Epithelial cell of proximal tubule (primary cell): ENCODE data around the gene LONP2. TPM values are rescaled to one million over a fixed set of nuclear protein-coding genes. Genes with fewer than 3 reads are reported as not detected.

Source experiments
- DNase-seq: peaks from one replicate; pipeline ENCODE4 v3.0.0-alpha.2; 2011; ENCODE audit warnings: low read depth
- H3K4me3 ChIP-seq: 2 replicates; pipeline ENCODE4 v1.5.1; 2011; ENCODE audit warnings: low read depth, mild to moderate bottlenecking, low read length
- total RNA-seq: library from RNA; depleted of rRNA; stranded (reverse); fragments of >200 nt; gene quantifications from 2 replicates; pipeline ENCODE4 v1.2.3, GENCODE V29; 2015
- TF ChIP-seq, protein P1 (sequence below): conservative IDR thresholded peaks from 2 replicates; pipeline ENCODE4 v1.5.1; 2012; ENCODE audit warnings: low read depth, mild to moderate bottlenecking, low read length

The LONP2 gene
- total RNA-seq, 1 donor from 2014 or later: 23.7 TPM

DNA sequence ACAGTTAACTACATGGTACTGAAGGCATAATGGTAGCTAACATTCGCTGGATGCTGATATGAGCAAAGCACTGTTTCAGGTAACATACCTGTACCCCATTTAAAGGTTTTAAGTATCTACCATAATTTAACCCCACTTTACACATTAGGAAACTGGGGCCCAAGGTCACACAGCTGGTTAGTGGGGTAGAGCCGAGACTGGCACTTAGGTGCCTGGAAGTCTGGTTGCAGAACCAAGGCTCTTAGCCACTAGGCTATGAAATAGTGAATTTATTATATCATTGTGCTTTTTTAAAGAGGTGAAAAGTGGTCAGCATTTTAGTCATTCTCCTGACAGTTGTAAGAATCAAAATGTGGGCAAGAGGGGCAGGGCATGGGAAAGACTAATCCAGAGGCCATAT lies 115.9 kb downstream of the LONP2 start:
- DNase-seq: no peak
- TF ChIP-seq, protein P1, sequence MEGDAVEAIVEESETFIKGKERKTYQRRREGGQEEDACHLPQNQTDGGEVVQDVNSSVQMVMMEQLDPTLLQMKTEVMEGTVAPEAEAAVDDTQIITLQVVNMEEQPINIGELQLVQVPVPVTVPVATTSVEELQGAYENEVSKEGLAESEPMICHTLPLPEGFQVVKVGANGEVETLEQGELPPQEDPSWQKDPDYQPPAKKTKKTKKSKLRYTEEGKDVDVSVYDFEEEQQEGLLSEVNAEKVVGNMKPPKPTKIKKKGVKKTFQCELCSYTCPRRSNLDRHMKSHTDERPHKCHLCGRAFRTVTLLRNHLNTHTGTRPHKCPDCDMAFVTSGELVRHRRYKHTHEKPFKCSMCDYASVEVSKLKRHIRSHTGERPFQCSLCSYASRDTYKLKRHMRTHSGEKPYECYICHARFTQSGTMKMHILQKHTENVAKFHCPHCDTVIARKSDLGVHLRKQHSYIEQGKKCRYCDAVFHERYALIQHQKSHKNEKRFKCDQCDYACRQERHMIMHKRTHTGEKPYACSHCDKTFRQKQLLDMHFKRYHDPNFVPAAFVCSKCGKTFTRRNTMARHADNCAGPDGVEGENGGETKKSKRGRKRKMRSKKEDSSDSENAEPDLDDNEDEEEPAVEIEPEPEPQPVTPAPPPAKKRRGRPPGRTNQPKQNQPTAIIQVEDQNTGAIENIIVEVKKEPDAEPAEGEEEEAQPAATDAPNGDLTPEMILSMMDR: no peak
- no peak overlapping the region for H3K4me3 ChIP-seq

DNA sequence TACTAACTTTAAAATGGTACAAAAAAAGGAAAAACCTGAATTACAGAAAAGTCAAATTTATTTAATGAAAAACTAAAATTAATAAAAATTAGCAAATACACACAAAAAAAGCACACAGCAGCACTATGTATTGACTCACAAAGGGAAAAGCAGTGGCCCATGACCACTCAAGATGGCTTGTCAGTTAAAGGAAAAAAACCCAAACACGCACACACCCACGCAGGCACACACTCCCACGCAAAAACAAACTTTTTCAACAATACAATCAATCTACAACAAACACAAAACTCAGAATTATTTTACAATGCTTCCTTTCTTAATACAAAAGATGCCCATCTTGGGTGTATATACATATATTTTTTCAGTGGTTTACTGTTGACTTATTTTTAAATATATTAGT lies 116.9 kb downstream of the LONP2 start:
- DNase-seq: no peak
- H3K4me3 ChIP-seq: no peak overlapping the region
- TF ChIP-seq, protein P1: no peak

DNA sequence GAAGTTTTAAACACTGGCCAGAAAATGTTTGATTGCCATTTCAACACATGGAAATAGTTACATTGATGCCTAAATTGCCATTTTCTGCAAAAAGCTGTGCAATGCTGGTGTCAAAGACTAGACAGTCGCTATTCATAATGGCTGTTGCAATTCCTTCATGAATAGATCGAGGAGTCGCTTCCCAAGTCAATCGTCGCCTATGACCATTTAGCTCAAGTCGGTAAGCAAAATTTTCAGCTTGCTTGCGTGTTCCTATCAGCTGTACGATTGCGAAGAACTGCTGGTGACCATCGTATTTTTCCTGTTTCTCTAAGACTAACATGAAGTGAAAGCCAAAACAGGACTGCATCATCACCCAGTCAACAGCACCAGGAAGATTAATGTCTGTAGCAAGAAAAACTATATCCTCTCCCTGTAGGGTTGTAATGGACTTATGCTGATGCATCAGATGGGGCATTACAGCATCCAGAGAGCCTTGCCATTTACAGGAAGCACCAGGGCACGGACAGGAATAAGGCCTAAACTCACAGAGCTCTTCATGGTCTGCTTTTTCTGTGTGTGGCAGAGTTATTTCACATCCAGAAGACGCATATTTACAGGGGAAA lies 117.5 kb downstream of the LONP2 start:
- H3K4me3 ChIP-seq: no peak overlapping the region
- no peak for DNase-seq
- TF ChIP-seq, protein P1: no peak

DNA sequence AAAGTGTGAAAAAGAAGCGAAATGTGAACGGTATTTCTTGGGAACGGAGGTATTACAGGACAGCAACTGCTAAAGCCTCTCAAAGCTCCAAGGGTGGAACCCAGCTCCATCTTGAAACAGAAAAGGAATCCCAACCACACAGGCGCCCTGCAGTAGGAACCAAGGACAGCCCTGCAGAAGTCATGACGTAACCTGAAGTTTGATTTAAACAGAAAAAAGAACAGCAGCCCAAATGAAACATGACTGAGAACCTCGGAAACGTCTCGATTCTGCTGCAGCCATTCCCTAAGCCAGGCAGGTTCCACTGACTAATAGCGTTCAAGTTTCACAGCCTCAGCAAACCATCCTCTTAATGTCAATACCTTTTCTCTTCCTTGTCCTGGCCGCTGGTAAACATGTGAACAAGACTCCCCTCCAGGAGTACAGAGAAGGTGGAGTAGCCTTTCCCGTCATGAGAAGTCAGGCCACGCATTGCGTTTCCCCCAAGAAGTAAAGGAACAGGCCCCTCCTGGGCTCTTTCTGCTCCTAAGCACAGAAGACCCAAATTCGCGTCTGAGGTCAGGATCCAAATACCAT lies 121.0 kb downstream of the LONP2 start:
- no peak for DNase-seq
- H3K4me3 ChIP-seq: peak overlapping the region; percentile 59
- TF ChIP-seq, protein P1: no peak

GRCh38 chr16:48365601-48366164 lies 121.6 kb downstream of the LONP2 start:
- peak overlapping the region; percentile 59 for H3K4me3 ChIP-seq
- TF ChIP-seq, protein P1: peak; percentile 17
- DNase-seq: no peak

DNA sequence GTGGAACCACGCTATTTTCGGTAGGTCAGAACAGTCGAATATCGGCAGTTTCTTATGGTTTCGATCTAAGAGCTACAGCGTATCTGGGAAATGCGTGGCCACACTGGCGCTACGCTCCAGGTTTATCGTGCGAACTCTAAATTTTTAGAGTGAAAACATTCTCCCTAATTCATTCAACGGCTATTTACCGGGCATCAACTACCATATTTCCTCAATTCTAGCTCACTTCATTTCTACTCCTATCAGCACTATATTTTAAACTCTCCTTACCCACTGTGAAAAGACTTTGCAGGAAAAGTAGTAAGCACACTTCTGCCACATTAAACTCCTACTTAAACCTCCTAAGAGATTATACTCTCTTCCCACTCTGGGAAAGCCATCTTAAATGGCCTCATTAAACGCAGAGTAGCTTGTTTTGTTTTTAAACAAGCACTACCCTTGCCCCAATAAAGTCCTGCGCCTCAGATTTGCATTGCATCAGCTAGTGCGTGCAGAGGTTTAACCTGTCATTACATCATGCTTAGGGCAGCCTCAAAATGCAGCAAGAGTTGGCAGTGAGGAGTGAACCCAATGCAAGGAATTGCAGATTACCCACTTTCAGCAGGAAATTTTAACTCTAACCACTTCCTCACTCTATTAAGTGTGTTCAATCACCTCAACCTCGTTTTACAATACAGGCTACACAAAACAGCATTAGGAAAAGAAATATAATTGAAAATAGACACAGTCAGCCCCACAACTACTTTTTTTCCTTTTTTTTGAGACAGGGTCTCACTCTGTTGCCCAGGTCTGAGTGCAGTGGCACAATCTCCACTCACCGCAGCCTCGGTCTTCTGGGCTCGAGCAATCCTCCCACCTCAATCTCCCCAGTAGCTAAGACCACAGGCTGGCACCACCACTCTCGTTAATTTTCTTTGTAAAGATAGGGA lies 122.3 kb downstream of the LONP2 start:
- peak; percentile 58 for DNase-seq
- TF ChIP-seq, protein P1: no peak
- H3K4me3 ChIP-seq: peak overlapping the region; percentile 59
